Breast epithelium (tissue), 4 donors: Measurements from ENCODE around the gene MTSS2. TPM values are rescaled to one million over a fixed set of nuclear protein-coding genes. Genes with fewer than 3 reads are reported as not detected.

Experiments
- DNase-seq, 2 donors: peaks; one replicate each; pipeline ENCODE4 v3.0.0-alpha.2; 2019; ENCODE audit warnings: low spot score in 2 of 2
- H3K27ac ChIP-seq, 2 donors: fragments of 200-600 bp; sonication (generic) in 1 of 2; one replicate each; pipeline ENCODE4 v1.5.1; 2016 to 2019; ENCODE audit warnings: mild to moderate bottlenecking in 1 of 2
- H3K27me3 ChIP-seq, 2 donors: fragments of 200-600 bp; sonication (generic) in 1 of 2; one replicate each; pipeline versions ENCODE4 v1.5.1 to v1.6.0; 2017 to 2019; ENCODE audit warnings: control low read depth in 1 of 2, mild to moderate bottlenecking in 1 of 2
- H3K36me3 ChIP-seq: fragments of 200-600 bp; one replicate; pipeline ENCODE4 v1.5.1; 2019
- H3K4me1 ChIP-seq, 2 donors: fragments of 200-600 bp; sonication (generic); one replicate each; pipeline ENCODE4 v1.5.1; 2016 to 2019; ENCODE audit warnings: control low read depth in 1 of 2
- H3K4me3 ChIP-seq, 3 donors: fragments of 200-600 bp; sonication (generic); 1 replicate in 2 of 3; 2 replicates in 1 of 3; pipeline ENCODE4 v1.5.1; 2016 to 2019; ENCODE audit warnings: mild to moderate bottlenecking in 3 of 3, moderate library complexity in 2 of 3
- H3K9me3 ChIP-seq, 2 donors: fragments of 200-600 bp; sonication (generic) in 1 of 2; one replicate each; pipeline ENCODE4 v1.5.1; 2016 to 2019; ENCODE audit warnings: control low read depth in 1 of 2
- CTCF ChIP-seq, 3 donors: fragments of 450-650 bp; IDR thresholded peaks; one replicate each; pipeline ENCODE4 v1.5.1; 2016 to 2017; ENCODE audit warnings: antibody characterized with exemption in 3 of 3, mild to moderate bottlenecking in 3 of 3, moderate library complexity in 3 of 3
- POLR2A ChIP-seq: fragments of 450-650 bp; IDR thresholded peaks from one replicate; pipeline ENCODE4 v1.6.1; 2016; ENCODE audit warnings: antibody characterized with exemption, mild to moderate bottlenecking, moderate library complexity
- POLR2AphosphoS5 ChIP-seq, 3 donors: sonication (generic); formaldehyde crosslinking; IDR thresholded peaks; one replicate each; pipeline ENCODE4 v1.6.1; 2017; ENCODE audit warnings: antibody characterized with exemption in 3 of 3
- intact Hi-C: fragments of 100-400 bp; cut with DNase I; formaldehyde crosslinking; loops from one replicate; pipeline ENCODE4 v1.15.1; 2023; ENCODE audit warnings: low total_unique reads
- total RNA-seq, 3 donors: library from RNA; depleted of rRNA; stranded (reverse); fragments of >200 nt; gene quantifications; one replicate each; pipeline ENCODE4 v1.1.0, GENCODE V29; 2016

MTSS2 gene
- total RNA-seq, 3 donors from 2014 or later: 9.4 to 28.8 (median 22.8) TPM

- TF ChIP-seq POLR2A: no peak
- TF ChIP-seq CTCF (IDR thresholded peaks at IDR 0.05): no peak
- TF ChIP-seq POLR2AphosphoS5 (IDR thresholded peaks at IDR 0.05): no peak
- Histone ChIP-seq H3K9me3 (no peaks in the 10 kb centered on the region), H3K36me3 (no peaks in the 10 kb centered on the region), H3K4me3 (no peak overlapping the region), H3K27me3 (no peaks in the 10 kb centered on the region), H3K4me1 (peaks cover 31 to 61% of the 10 kb centered on the region in 2 donors), H3K27ac (peak overlapping the region; percentile 96)
- no peak for DNase-seq
- intact Hi-C loops: no loop called here
These were observed 15.7 kb upstream of the MTSS2 start for GRCh38 chr16:70701596-70701995.

- H3K27ac ChIP-seq: peak overlapping the region; percentile 96
- peak in 1 of 3 donors; percentile 10 for TF ChIP-seq CTCF (IDR thresholded peaks at IDR 0.05)
- no peak for TF ChIP-seq POLR2A
- TF ChIP-seq POLR2AphosphoS5 (IDR thresholded peaks at IDR 0.05): no peak
- H3K27me3 ChIP-seq: no peaks in the 10 kb centered on the region
- peaks cover 36 to 65% of the 10 kb centered on the region in 2 donors for H3K4me1 ChIP-seq
- H3K4me3 ChIP-seq: no peak overlapping the region
- intact Hi-C loops: no loop called here
- H3K36me3 ChIP-seq: no peaks in the 10 kb centered on the region
- DNase-seq: no peak
- no peaks in the 10 kb centered on the region for H3K9me3 ChIP-seq
These were observed 15.2 kb upstream of the MTSS2 start for GRCh38 chr16:70701036-70701435.

- H3K9me3 ChIP-seq: no peaks in the 10 kb centered on the region
- no peaks in the 10 kb centered on the region for H3K36me3 ChIP-seq
- no peak for TF ChIP-seq CTCF (IDR thresholded peaks at IDR 0.05)
- TF ChIP-seq POLR2A: no peak
- TF ChIP-seq POLR2AphosphoS5 (IDR thresholded peaks at IDR 0.05): peak in 1 of 3 donors; percentile 46
- DNase-seq: peak in 1 of 2 donors; percentile 80
- peak overlapping the region in 1 of 3 donors; percentile 11 for H3K4me3 ChIP-seq
- peak overlapping the region; percentile 96 for H3K27ac ChIP-seq
- H3K4me1 ChIP-seq: peaks cover 43 to 69% of the 10 kb centered on the region in 2 donors
- no peaks in the 10 kb centered on the region for H3K27me3 ChIP-seq
- intact Hi-C loops: no loop called here
These were observed 14.5 kb upstream of the MTSS2 start for GRCh38 chr16:70700101-70701020.

GRCh38 chr16:70699696-70700095 lies 13.8 kb upstream of the MTSS2 start:
- Histone ChIP-seq H3K4me3 (no peak overlapping the region), H3K9me3 (no peaks in the 10 kb centered on the region), H3K27me3 (no peaks in the 10 kb centered on the region), H3K36me3 (no peaks in the 10 kb centered on the region), H3K27ac (peak overlapping the region; percentile 96), H3K4me1 (peaks cover 44 to 67% of the 10 kb centered on the region in 2 donors)
- TF ChIP-seq POLR2AphosphoS5 (IDR thresholded peaks at IDR 0.05): no peak
- TF ChIP-seq POLR2A: no peak
- no peak for TF ChIP-seq CTCF (IDR thresholded peaks at IDR 0.05)
- no peak for DNase-seq
- intact Hi-C loops: no loop called here

- H3K4me3 ChIP-seq: no peak overlapping the region
- H3K27me3 ChIP-seq: no peaks in the 10 kb centered on the region
- no peaks in the 10 kb centered on the region for H3K36me3 ChIP-seq
- H3K4me1 ChIP-seq: peaks cover 48 to 69% of the 10 kb centered on the region in 2 donors
- intact Hi-C loops: no loop called here
- H3K27ac ChIP-seq: peak overlapping the region; percentile 96
- TF ChIP-seq POLR2AphosphoS5 (IDR thresholded peaks at IDR 0.05) (no peak), POLR2A (no peak), CTCF (IDR thresholded peaks at IDR 0.05) (no peak)
- DNase-seq: no peak
- no peaks in the 10 kb centered on the region for H3K9me3 ChIP-seq
These were observed 13.0 kb upstream of the MTSS2 start for GRCh38 chr16:70698901-70699300.
